ENCODE results near the gene TMEM179B. TPM values are rescaled to one million over a fixed set of nuclear protein-coding genes. Genes with fewer than 3 reads are reported as not detected.

Gene TMEM179B
- total RNA-seq, 1 donor from 2014 or later, result 51.3 TPM

GRCh38 chr11:62771144-62772021 is 15.8 kb upstream of the TMEM179B start, which contains the start of gene TAF6L:
Gene TAF6L (plus strand): TSS chr11:62771396. CDS start chr11:62775784, 4,388 bp downstream.
- H3K27me3 Mint-ChIP-seq (ENCODE audit: low read depth, unreplicated experiment), result no peaks in the 10 kb centered on the region

GRCh38 chr11:62774407-62774806 is 12.8 kb upstream of the TMEM179B start:
- no peaks in the 10 kb centered on the region for H3K27me3 ChIP-seq (ENCODE audit: insufficient read depth, low read length)
- Mint-ChIP-seq H3K4me1 (ENCODE audit: low read depth, unreplicated experiment) (peaks cover 11% of the 10 kb centered on the region), H3K36me3 (ENCODE audit: low read depth, unreplicated experiment) (peaks cover 9% of the 10 kb centered on the region), H3K27ac (ENCODE audit: unreplicated experiment) (peak overlapping the region; percentile 12), H3K27me3 (ENCODE audit: low read depth, unreplicated experiment) (no peaks in the 10 kb centered on the region), H3K9me3 (ENCODE audit: unreplicated experiment) (no peaks in the 10 kb centered on the region), H3K4me3 (ENCODE audit: unreplicated experiment) (no peak overlapping the region)
- peaks cover 12% of the 10 kb centered on the region for H3K4me1 ChIP-seq (ENCODE audit: insufficient read depth, low read length)
- H3K4me3 ChIP-seq (ENCODE audit: insufficient read depth, low read depth, low read length), result no peak overlapping the region
- TF ChIP-seq, protein P1, sequence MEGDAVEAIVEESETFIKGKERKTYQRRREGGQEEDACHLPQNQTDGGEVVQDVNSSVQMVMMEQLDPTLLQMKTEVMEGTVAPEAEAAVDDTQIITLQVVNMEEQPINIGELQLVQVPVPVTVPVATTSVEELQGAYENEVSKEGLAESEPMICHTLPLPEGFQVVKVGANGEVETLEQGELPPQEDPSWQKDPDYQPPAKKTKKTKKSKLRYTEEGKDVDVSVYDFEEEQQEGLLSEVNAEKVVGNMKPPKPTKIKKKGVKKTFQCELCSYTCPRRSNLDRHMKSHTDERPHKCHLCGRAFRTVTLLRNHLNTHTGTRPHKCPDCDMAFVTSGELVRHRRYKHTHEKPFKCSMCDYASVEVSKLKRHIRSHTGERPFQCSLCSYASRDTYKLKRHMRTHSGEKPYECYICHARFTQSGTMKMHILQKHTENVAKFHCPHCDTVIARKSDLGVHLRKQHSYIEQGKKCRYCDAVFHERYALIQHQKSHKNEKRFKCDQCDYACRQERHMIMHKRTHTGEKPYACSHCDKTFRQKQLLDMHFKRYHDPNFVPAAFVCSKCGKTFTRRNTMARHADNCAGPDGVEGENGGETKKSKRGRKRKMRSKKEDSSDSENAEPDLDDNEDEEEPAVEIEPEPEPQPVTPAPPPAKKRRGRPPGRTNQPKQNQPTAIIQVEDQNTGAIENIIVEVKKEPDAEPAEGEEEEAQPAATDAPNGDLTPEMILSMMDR (IDR thresholded peaks at IDR 0.05; ENCODE audit: insufficient read depth, low read depth, low read length), result no peak
- H3K36me3 ChIP-seq (ENCODE audit: insufficient read depth, low read length), result peaks cover 15% of the 10 kb centered on the region
- DNase-seq (ENCODE audit: low read depth) (no peak), FAIRE-seq (no peak)
- no peaks in the 10 kb centered on the region for H4K20me1 ChIP-seq (ENCODE audit: insufficient read depth, low read length)
- H3K9me3 ChIP-seq (ENCODE audit: insufficient read depth, low read depth, low read length), result no peaks in the 10 kb centered on the region
- peaks cover 18% of the 10 kb centered on the region for H3K79me2 ChIP-seq (ENCODE audit: insufficient read depth, low read length)
- no peak overlapping the region for H3K4me2 ChIP-seq (ENCODE audit: low read length)
- H3K27ac ChIP-seq (ENCODE audit: low read depth, low read length), result no peak overlapping the region
- no peak overlapping the region for H2AFZ ChIP-seq (ENCODE audit: low read depth, low read length)
- no peak overlapping the region for H3K9ac ChIP-seq (ENCODE audit: low read length)

More at GRCh38 chr11:62771144-62772021, 15.8 kb upstream of the TMEM179B start, which contains the start of gene TAF6L:
- H3K9me3 Mint-ChIP-seq (ENCODE audit: unreplicated experiment), result no peaks in the 10 kb centered on the region
- Histone ChIP-seq H3K4me3 (ENCODE audit: insufficient read depth, low read depth, low read length) (peak within 1 kb of the TSS; percentile 72), H3K4me2 (ENCODE audit: low read length) (peak within 1 kb of the TSS; percentile 85), H3K27me3 (ENCODE audit: insufficient read depth, low read length) (no peaks in the 10 kb centered on the region), H2AFZ (ENCODE audit: low read depth, low read length) (peak within 1 kb of the TSS; percentile 90), H3K9me3 (ENCODE audit: insufficient read depth, low read depth, low read length) (no peaks in the 10 kb centered on the region), H3K36me3 (ENCODE audit: insufficient read depth, low read length) (peaks cover 8% of the 10 kb centered on the region), H3K79me2 (ENCODE audit: insufficient read depth, low read length) (peaks cover 18% of the 10 kb centered on the region), H4K20me1 (ENCODE audit: insufficient read depth, low read length) (no peaks in the 10 kb centered on the region), H3K27ac (ENCODE audit: low read depth, low read length) (peak within 1 kb of the TSS; percentile 74), H3K4me1 (ENCODE audit: insufficient read depth, low read length) (peaks cover 12% of the 10 kb centered on the region), H3K9ac (ENCODE audit: low read length) (peak within 1 kb of the TSS; percentile 77)
- no peak for FAIRE-seq
- H3K4me3 Mint-ChIP-seq (ENCODE audit: unreplicated experiment), result peak within 1 kb of the TSS; percentile 84
- DNase-seq (ENCODE audit: low read depth), result peak; percentile 88
- TF ChIP-seq EZH2 (IDR thresholded peaks at IDR 0.05; ENCODE audit: insufficient read depth, low read length), result no peak
- TF ChIP-seq, protein P1 (IDR thresholded peaks at IDR 0.05; ENCODE audit: insufficient read depth, low read depth, low read length), result no peak
- peak within 1 kb of the TSS; percentile 90 for H3K27ac Mint-ChIP-seq (ENCODE audit: unreplicated experiment)
- H3K36me3 Mint-ChIP-seq (ENCODE audit: low read depth, unreplicated experiment), result peaks cover 8% of the 10 kb centered on the region
- H3K4me1 Mint-ChIP-seq (ENCODE audit: low read depth, unreplicated experiment), result peaks cover 7% of the 10 kb centered on the region

- no peaks in the 10 kb centered on the region for H3K9me3 Mint-ChIP-seq (ENCODE audit: unreplicated experiment)
- no peak for FAIRE-seq
- no peak overlapping the region for H3K4me3 Mint-ChIP-seq (ENCODE audit: unreplicated experiment)
Observed at GRCh38 chr11:62775646-62776045, 11.6 kb upstream of the TMEM179B start.

More at GRCh38 chr11:62775646-62776045, 11.6 kb upstream of the TMEM179B start:
- Mint-ChIP-seq H3K4me1 (ENCODE audit: low read depth, unreplicated experiment) (peaks cover 9% of the 10 kb centered on the region), H3K36me3 (ENCODE audit: low read depth, unreplicated experiment) (peaks cover 9% of the 10 kb centered on the region), H3K27me3 (ENCODE audit: low read depth, unreplicated experiment) (no peaks in the 10 kb centered on the region), H3K27ac (ENCODE audit: unreplicated experiment) (no peak overlapping the region)
- H3K9me3 ChIP-seq (ENCODE audit: insufficient read depth, low read depth, low read length), result no peaks in the 10 kb centered on the region
- H2AFZ ChIP-seq (ENCODE audit: low read depth, low read length), result no peak overlapping the region
- peaks cover 9% of the 10 kb centered on the region for H3K4me1 ChIP-seq (ENCODE audit: insufficient read depth, low read length)
- H3K4me2 ChIP-seq (ENCODE audit: low read length), result no peak overlapping the region
- no peak for TF ChIP-seq EZH2 (IDR thresholded peaks at IDR 0.05; ENCODE audit: insufficient read depth, low read length)
- TF ChIP-seq, protein P1 (IDR thresholded peaks at IDR 0.05; ENCODE audit: insufficient read depth, low read depth, low read length), result no peak
- no peak overlapping the region for H3K9ac ChIP-seq (ENCODE audit: low read length)
- peaks cover 15% of the 10 kb centered on the region for H3K36me3 ChIP-seq (ENCODE audit: insufficient read depth, low read length)
- H3K27ac ChIP-seq (ENCODE audit: low read depth, low read length), result no peak overlapping the region
- H3K27me3 ChIP-seq (ENCODE audit: insufficient read depth, low read length), result no peaks in the 10 kb centered on the region
- peaks cover 18% of the 10 kb centered on the region for H3K79me2 ChIP-seq (ENCODE audit: insufficient read depth, low read length)
- H3K4me3 ChIP-seq (ENCODE audit: insufficient read depth, low read depth, low read length), result no peak overlapping the region
- H4K20me1 ChIP-seq (ENCODE audit: insufficient read depth, low read length), result no peaks in the 10 kb centered on the region
- DNase-seq (ENCODE audit: low read depth), result no peak
